Measurements from ENCODE around the gene BACE2.

DNA sequence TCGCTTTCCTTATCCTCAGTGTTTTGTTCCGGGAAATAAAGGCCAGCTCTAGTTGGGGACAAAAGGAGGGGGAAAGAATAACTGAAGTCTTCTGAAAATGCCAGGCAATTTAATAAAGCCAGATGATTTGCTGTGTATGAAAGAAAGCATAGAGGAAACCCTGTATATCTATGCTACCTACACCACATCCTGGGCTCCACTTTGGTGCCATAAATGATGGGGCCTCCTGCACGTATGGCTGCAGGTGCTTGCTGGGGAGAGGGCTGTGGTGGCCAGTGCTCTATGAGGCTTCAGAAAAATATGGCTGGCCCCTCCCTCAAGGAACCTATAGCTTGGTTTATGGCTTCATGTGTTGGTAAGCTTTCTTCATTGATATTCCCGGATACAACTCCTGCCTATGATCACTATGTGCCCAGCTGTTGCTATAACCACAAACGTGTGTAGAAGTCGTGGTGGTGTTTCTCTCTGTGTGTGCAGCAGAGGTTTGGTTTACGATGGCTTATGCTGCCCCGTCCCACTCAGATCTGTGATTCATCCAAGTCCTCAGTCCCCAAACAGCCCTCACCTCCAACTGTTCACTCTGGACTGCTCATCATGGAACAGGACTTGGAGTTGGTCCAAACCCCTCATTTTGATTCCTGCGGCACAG lies 59.5 kb downstream of the BACE2 start:
- no peak for TF ChIP-seq POLR2AphosphoS5 (IDR thresholded peaks at IDR 0.05)
- TF ChIP-seq, protein P1, sequence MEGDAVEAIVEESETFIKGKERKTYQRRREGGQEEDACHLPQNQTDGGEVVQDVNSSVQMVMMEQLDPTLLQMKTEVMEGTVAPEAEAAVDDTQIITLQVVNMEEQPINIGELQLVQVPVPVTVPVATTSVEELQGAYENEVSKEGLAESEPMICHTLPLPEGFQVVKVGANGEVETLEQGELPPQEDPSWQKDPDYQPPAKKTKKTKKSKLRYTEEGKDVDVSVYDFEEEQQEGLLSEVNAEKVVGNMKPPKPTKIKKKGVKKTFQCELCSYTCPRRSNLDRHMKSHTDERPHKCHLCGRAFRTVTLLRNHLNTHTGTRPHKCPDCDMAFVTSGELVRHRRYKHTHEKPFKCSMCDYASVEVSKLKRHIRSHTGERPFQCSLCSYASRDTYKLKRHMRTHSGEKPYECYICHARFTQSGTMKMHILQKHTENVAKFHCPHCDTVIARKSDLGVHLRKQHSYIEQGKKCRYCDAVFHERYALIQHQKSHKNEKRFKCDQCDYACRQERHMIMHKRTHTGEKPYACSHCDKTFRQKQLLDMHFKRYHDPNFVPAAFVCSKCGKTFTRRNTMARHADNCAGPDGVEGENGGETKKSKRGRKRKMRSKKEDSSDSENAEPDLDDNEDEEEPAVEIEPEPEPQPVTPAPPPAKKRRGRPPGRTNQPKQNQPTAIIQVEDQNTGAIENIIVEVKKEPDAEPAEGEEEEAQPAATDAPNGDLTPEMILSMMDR (IDR thresholded peaks at IDR 0.05): no peak
- TF ChIP-seq EP300 (IDR thresholded peaks at IDR 0.05): no peak
- no peak for TF ChIP-seq POLR2A (IDR thresholded peaks at IDR 0.05)

Data from suprapubic skin (tissue), 4 donors.